NCI-H524 (cell line): ENCODE measurements around the gene IKBIP.
"Not testable (repeated sequence)": the region's sequence is repeated elsewhere in the genome, so short reads cannot be mapped to it uniquely, and the experiment has no call there.

Source experiments
- DNase-seq, 2 experiments: peaks; one replicate each; lab custom pipeline; 2025; lab: John Stamatoyannopoulos, UW

Gene IKBIP, protein sequence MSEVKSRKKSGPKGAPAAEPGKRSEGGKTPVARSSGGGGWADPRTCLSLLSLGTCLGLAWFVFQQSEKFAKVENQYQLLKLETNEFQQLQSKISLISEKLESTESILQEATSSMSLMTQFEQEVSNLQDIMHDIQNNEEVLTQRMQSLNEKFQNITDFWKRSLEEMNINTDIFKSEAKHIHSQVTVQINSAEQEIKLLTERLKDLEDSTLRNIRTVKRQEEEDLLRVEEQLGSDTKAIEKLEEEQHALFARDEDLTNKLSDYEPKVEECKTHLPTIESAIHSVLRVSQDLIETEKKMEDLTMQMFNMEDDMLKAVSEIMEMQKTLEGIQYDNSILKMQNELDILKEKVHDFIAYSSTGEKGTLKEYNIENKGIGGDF

GRCh38 chr12:98644712-98645571, at the start of gene IKBIP, which contains the start of gene APAF1:
Gene IKBIP (minus strand): TSS chr12:98644788. CDS start chr12:98644701, 87 bp downstream.
Gene APAF1 (plus strand): TSS chr12:98645290. CDS start chr12:98648360, 3,070 bp downstream.
- DNase-seq = peak; percentile 81 to 93

DNA sequence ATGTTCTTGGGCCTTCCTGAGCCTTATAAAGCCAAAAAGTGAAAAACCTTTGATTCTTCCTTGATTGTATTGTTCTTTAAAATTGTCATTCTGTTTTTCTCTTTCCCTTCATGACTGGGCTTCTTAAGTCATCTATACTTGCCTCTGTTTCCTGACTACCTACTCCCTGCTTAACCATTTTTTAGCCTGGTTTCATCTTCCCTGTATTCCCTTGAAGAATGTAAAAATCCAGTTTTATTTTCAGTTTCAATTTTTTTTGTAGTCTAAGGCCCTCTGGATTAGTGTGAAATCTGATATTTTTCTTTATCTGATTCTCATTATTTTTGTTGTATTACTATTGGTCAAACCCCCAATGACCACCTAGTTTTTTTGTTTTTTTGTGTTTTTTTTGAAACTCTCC, 46.8 kb upstream of the IKBIP start:
- no peak for DNase-seq

GRCh38 chr12:98686603-98687002, 42.0 kb upstream of the IKBIP start:
- DNase-seq = no peak

DNA sequence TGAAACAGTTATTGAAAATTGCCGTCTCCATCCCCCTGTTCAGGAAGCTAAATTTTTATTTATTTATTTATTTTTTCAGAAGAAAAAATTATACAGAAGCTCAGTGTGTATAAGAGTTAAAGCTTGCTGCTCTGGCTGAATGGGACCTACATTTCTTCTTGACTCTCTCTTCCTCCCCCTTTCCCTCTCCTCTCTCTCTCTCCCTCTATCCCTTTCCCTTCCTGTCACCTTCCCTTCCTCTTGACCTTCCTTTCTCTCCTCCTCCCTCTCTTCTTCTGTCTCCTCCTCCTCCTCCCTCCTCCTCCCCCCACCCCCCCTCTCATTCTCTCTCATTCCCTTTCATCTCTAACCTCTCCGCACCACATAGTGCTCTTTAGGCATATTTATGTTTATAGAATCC, 39.6 kb upstream of the IKBIP start:
- no peak for DNase-seq

DNA sequence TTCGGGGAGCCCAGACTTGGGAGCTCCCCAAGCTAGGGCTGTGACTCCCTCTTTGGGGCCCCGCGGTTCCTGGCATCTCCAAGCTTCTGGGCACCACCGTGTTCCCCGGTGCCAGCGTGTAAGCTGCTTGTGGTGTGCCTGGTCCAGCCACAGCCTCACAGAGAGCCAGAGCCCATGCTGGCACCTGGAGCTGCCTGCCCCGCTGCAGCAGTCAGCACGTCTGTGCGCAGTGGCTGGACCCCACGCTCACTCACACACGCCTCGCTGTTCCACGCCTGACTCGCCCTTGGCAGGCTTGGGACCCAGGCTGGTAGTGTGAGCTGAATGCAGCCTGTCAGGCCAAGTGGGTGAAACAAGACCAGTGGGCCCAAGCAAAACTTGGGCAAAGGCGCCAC, 35.0 kb upstream of the IKBIP start:
- DNase-seq = no peak

- no peak for DNase-seq
Measured at GRCh38 chr12:98678946-98679610, 34.5 kb upstream of the IKBIP start.

GRCh38 chr12:98678236-98678945, 33.8 kb upstream of the IKBIP start:
- no peak for DNase-seq

DNA sequence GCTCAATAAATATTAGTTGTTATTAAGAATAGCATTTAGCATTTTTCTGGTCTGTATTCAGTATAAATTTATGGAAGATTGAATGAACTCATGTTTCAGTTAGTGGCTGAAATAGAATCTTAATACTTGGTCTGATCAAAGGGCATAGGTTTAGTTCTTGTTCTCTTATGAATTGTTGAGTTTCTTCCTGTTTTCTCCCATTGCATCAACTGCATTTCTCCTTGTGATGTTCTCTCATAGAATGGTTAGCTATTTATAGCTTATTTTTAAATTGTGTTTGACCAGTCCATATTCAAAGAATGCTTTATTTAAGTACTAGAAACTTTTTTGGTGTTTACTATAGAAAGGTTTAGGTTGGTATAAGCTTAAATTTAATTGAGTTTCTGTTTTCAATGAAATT, 30.3 kb upstream of the IKBIP start:
- DNase-seq = no peak

- no peak for DNase-seq
Measured at GRCh38 chr12:98671459-98671858, 26.9 kb upstream of the IKBIP start.

GRCh38 chr12:98669751-98670150, 25.2 kb upstream of the IKBIP start:
- no peak for DNase-seq

- DNase-seq = no peak
Measured at GRCh38 chr12:98660521-98660920, 15.9 kb upstream of the IKBIP start.

GRCh38 chr12:98656289-98657101, 11.9 kb upstream of the IKBIP start:
- DNase-seq = no peak

DNA sequence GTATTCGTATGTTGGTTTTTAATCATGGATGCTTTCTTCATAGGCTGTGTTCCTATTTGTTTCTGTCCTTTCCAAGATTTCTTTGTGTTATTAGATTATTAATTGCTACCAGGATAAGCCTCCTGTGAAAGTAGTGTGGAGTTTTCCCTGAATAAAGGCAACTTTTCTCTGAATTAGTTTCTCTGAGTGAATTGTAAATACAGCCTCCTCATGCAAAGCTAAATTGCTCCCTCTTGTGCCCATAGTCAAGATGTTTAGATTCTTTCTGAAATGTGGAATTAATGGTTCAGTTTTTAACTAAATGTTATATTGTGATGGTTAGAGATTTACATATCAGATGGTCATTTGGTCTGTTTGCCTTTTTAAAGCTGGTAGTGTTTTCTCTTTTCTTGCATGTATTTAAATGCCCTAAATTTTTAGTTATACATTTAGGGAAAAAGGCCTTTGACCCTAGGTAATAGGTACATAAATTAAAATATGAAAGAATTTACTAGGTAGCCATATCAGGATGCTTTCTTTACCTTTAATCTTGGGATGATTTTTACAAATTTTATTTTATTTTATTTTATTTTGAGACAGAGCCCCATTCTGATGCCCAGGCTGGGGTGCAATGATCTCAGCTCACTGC, 9.4 kb upstream of the IKBIP start:
- DNase-seq = peak; percentile 40 to 48

DNA sequence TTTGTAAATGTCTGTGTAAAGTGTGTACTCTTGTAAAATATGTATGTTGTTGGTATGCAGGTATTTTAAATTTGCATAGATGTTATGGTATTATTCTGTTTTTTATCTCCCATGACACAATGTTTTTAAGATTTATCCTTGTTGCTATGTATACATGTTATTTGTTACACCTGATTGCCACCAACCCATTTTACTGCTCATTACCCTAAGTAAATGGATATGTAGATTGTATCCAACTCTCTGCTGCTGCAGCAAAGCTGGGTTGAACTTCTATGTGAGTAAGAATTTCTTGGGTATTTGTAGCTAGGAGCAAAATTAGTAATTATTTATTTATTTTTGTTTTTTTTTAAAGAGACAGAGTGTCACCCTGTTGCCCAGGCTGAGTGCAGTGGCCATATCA, 6.7 kb upstream of the IKBIP start:
- no peak for DNase-seq

DNA sequence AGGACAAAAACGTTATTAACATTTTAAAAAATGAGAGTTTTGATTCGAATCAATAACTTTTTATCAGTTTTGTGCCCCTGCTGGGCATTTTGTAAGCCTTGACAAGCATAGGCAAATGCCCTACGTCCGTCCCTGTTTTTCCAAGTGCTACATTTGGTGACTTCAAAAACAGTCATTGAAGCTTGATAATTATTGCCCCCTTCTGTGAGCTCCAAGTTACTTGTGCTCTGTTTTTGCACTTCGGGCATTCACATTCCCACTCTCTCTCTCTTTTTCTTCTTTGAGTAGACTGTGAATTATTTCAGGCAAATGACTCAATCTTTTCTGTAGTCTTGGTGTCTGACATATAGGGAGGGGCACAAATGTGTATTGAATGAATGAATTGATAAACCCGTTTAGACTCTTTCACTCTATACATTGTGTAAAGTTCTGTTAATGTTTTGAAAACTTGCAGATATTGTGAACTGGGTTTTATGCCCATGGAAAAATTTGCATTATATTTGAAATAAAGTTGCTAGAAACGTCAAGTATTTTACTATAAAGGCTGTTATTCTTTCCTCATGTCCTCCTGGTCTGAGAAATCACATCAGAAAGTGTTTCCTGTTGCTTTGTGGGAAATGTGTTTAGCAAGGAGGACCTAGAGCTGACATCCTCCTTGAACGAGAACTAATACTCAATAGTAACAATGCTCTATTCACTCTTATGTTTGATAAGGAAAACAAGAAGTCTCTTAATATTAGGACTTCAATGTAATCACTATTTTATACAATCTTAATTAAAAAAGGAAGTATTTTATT, 1.9 kb upstream of the IKBIP start:
- peak in 1 of 2 experiments; percentile 23 for DNase-seq

- DNase-seq = peak in 1 of 2 experiments; percentile 21
Measured at GRCh38 chr12:98645572-98646067, 1.0 kb upstream of the IKBIP start.

GRCh38 chr12:98644433-98644711, 216 bp downstream of the IKBIP start:
- DNase-seq = peak; percentile 74 to 80

DNA sequence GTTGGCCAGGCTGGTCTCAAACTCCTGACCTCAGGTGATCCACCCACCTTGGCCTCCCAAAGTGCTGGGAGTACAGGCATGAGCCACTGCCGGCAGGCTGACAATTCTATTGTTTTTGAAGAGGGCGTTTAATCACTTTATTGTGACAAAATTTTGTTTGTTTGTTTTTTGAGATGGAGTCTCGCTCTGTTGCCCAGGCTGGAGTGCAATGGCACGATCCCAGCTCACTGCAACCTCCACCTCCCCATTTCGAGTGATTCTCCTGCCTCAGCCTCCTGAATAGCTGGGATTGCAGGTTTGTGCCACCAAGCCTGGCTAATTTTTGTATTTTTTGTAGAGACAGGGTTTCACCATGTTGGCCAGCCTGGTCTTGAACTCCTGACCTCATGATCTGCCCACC, 1.8 kb downstream of the IKBIP start:
- DNase-seq = not testable (repeated sequence)

GRCh38 chr12:98639491-98639890, 5.1 kb downstream of the IKBIP start:
- no peak for DNase-seq

GRCh38 chr12:98638009-98638408, 6.6 kb downstream of the IKBIP start:
- no peak for DNase-seq
